Lower leg skin (tissue), 3 donors: ENCODE measurements around the gene MVK.

Source experiments
- CTCF ChIP-seq, 3 donors: fragments of 450-650 bp; IDR thresholded peaks; one replicate each; pipeline ENCODE4 v1.5.1; 2016; ENCODE audit warnings: antibody characterized with exemption in 3 of 3, mild to moderate bottlenecking in 3 of 3, moderate library complexity in 2 of 3
- POLR2A ChIP-seq, 2 donors: fragments of 450-650 bp; IDR thresholded peaks; one replicate each; pipeline ENCODE4 v1.6.1; 2016 to 2017; ENCODE audit warnings: antibody characterized with exemption in 2 of 2, mild to moderate bottlenecking in 1 of 2, moderate library complexity in 1 of 2

- TF ChIP-seq CTCF (IDR thresholded peaks at IDR 0.05) (no peak), POLR2A (IDR thresholded peaks at IDR 0.05) (no peak)
These were observed 48.9 kb upstream of the MVK start for GRCh38 chr12:109524466-109525278.
